GM21390 (cell line): ENCODE results near the gene KCNK18.
"Not testable (repeated sequence)": the region's sequence is repeated elsewhere in the genome, so short reads cannot be mapped to it uniquely, and the experiment has no call there.

Experiments used
- ATAC-seq: cut with Tn5 transposase; IDR thresholded peaks from one replicate; pipeline ENCODE4 v1.9.1; 2021; ENCODE audit not compliant: unreplicated experiment

The KCNK18 gene

GRCh38 chr10:117170244-117170643 lies 27.0 kb upstream of the KCNK18 start:
- ATAC-seq, result no peak

- peak; percentile 83 for ATAC-seq
These were observed 22.7 kb upstream of the KCNK18 start for GRCh38 chr10:117174439-117175214.

- ATAC-seq, result peak; percentile 43
These were observed 21.9 kb upstream of the KCNK18 start for GRCh38 chr10:117175215-117175900.

- peak; percentile 55 for ATAC-seq
These were observed 21.3 kb upstream of the KCNK18 start for GRCh38 chr10:117175901-117176534.

GRCh38 chr10:117178190-117178589 lies 19.1 kb upstream of the KCNK18 start:
- no peak for ATAC-seq

GRCh38 chr10:117184296-117184695 lies 13.0 kb upstream of the KCNK18 start:
- no peak for ATAC-seq

GRCh38 chr10:117184821-117185220 lies 12.5 kb upstream of the KCNK18 start:
- ATAC-seq, result no peak

GRCh38 chr10:117185817-117186216 lies 11.5 kb upstream of the KCNK18 start:
- ATAC-seq, result not testable (repeated sequence)

GRCh38 chr10:117186832-117187615 lies 10.3 kb upstream of the KCNK18 start:
- no peak for ATAC-seq

GRCh38 chr10:117188371-117188770 lies 8.9 kb upstream of the KCNK18 start:
- no peak for ATAC-seq

GRCh38 chr10:117189557-117189956 lies 7.7 kb upstream of the KCNK18 start:
- ATAC-seq, result no peak

GRCh38 chr10:117198088-117198487 lies 799 bp downstream of the KCNK18 start:
- no peak for ATAC-seq

- no peak for ATAC-seq
These were observed 4.5 kb downstream of the KCNK18 start for GRCh38 chr10:117201826-117202225.

GRCh38 chr10:117204316-117204715 lies 7.0 kb downstream of the KCNK18 start:
- no peak for ATAC-seq

- no peak for ATAC-seq
These were observed 14.9 kb downstream of the KCNK18 start for GRCh38 chr10:117212176-117212575.

- no peak for ATAC-seq
These were observed 17.1 kb downstream of the KCNK18 start for GRCh38 chr10:117214401-117214800.

- ATAC-seq, result no peak
These were observed 17.8 kb downstream of the KCNK18 start for GRCh38 chr10:117215079-117215478.

- ATAC-seq, result no peak
These were observed 18.7 kb downstream of the KCNK18 start for GRCh38 chr10:117216028-117216427.

GRCh38 chr10:117216611-117217195 lies 19.4 kb downstream of the KCNK18 start:
- ATAC-seq, result peak; percentile 89

- peak; percentile 41 for ATAC-seq
These were observed 20.0 kb downstream of the KCNK18 start for GRCh38 chr10:117217196-117217761.
